Stimulated activated naive CD8-positive, alpha-beta T cell treated with anti-CD3 and anti-CD28 coated beads, Interleukin-15, Interleukin-2, amounts not matched to agents 100 U/mL and 50 U/mL, for 24 hours (primary cell): Measurements from ENCODE around the gene COBL.

Experiments
- ATAC-seq: fragments of 150-1000 bp; cut with Tn5 transposase; one replicate; pipeline ENCODE4 v1.10.0; 2021
- DNase-seq: peaks from one replicate; pipeline ENCODE4 v3.0.0; 2021

The COBL gene

GRCh38 chr7:51075681-51076580 lies 240.7 kb downstream of the COBL start:
- DNase-seq (no peak), ATAC-seq (no peak)

- DNase-seq (no peak), ATAC-seq (no peak)
These were observed 243.4 kb downstream of the COBL start for GRCh38 chr7:51073171-51073570.

GRCh38 chr7:51072281-51072680 lies 244.3 kb downstream of the COBL start:
- DNase-seq: no peak
- ATAC-seq: no peak

GRCh38 chr7:51071427-51071826 lies 245.2 kb downstream of the COBL start:
- DNase-seq (no peak), ATAC-seq (no peak)

GRCh38 chr7:51070151-51070550 lies 246.5 kb downstream of the COBL start:
- ATAC-seq: no peak
- DNase-seq: no peak

GRCh38 chr7:51069411-51070083 lies 247.1 kb downstream of the COBL start:
- DNase-seq (no peak), ATAC-seq (no peak)

GRCh38 chr7:51068401-51068800 lies 248.2 kb downstream of the COBL start:
- DNase-seq (no peak), ATAC-seq (no peak)

GRCh38 chr7:51067757-51068156 lies 248.9 kb downstream of the COBL start:
- peak; percentile 37 for DNase-seq

GRCh38 chr7:51067258-51067657 lies 249.4 kb downstream of the COBL start:
- DNase-seq (no peak), ATAC-seq (no peak)

More at GRCh38 chr7:51067757-51068156, 248.9 kb downstream of the COBL start:
- no peak for ATAC-seq

- ATAC-seq (no peak), DNase-seq (no peak)
These were observed 250.2 kb downstream of the COBL start for GRCh38 chr7:51066405-51066882.

- ATAC-seq (no peak), DNase-seq (no peak)
These were observed 250.8 kb downstream of the COBL start for GRCh38 chr7:51065766-51066165.

GRCh38 chr7:51064688-51065087 lies 251.9 kb downstream of the COBL start:
- no peak for DNase-seq
- no peak for ATAC-seq

GRCh38 chr7:51062222-51062987 lies 254.2 kb downstream of the COBL start:
- DNase-seq (no peak), ATAC-seq (no peak)

GRCh38 chr7:51060536-51060935 lies 256.1 kb downstream of the COBL start:
- DNase-seq: no peak
- ATAC-seq: no peak

- DNase-seq (no peak), ATAC-seq (no peak)
These were observed 257.0 kb downstream of the COBL start for GRCh38 chr7:51059504-51060142.

GRCh38 chr7:51058764-51059163 lies 257.8 kb downstream of the COBL start:
- no peak for ATAC-seq
- DNase-seq: no peak

GRCh38 chr7:51055039-51055840 lies 261.4 kb downstream of the COBL start:
- no peak for DNase-seq
- no peak for ATAC-seq

- ATAC-seq: no peak
- no peak for DNase-seq
These were observed 262.4 kb downstream of the COBL start for GRCh38 chr7:51054231-51054630.

GRCh38 chr7:51053160-51053925 lies 263.3 kb downstream of the COBL start:
- ATAC-seq: no peak
- no peak for DNase-seq

GRCh38 chr7:51046482-51046881 lies 270.1 kb downstream of the COBL start:
- DNase-seq (no peak), ATAC-seq (no peak)

GRCh38 chr7:51046103-51046466 lies 270.5 kb downstream of the COBL start:
- ATAC-seq (no peak), DNase-seq (no peak)
